H1 (cell line): ENCODE results near the gene MRM2. TPM values are rescaled to one million over a fixed set of nuclear protein-coding genes. Genes with fewer than 3 reads are reported as not detected.

Source experiments
- CTCF ChIA-PET: fragments of 300-600 bp; sonication (Branson Sonifier 250); formaldehyde crosslinking; loops from one replicate; lab custom pipeline; 2021; ENCODE audit not compliant: partially characterized antibody; lab: Charles Lee
- POLR2A ChIA-PET: fragments of 300-600 bp; sonication (Branson Sonifier 250); formaldehyde crosslinking; loops from one replicate; lab custom pipeline; 2021; ENCODE audit warnings: inconsistent platforms; ENCODE audit not compliant: partially characterized antibody; lab: Charles Lee
- DNase-seq, 2 experiments: peaks; one replicate each; pipeline versions ENCODE4 v3.0.0 to v3.0.0-alpha.2; 2010 to 2022; ENCODE audit warnings: low spot score in 2 of 2, low read depth in 1 of 2, mixed read lengths in 1 of 2
- FAIRE-seq: peaks from 2 replicates; lab custom pipeline; 2011; peaks lifted over from hg19 to GRCh38; lab: Jason Lieb, UNC
- H2AFZ ChIP-seq: 2 replicates; pipeline ENCODE4 v1.8.1; 2012; ENCODE audit warnings: low read length, inconsistent platforms
- H2AK5ac ChIP-seq: 2 replicates; pipeline ENCODE4 v1.6.1; 2013; ENCODE audit warnings: low read depth, low read length
- H2BK120ac ChIP-seq: replicated peaks from 2 replicates; pipeline ENCODE3; 2013; ENCODE audit warnings: low read depth, low read length, inconsistent platforms
- H2BK12ac ChIP-seq: 2 replicates; pipeline ENCODE4 v1.6.1; 2013; ENCODE audit warnings: low read depth, low read length
- H2BK15ac ChIP-seq: 2 replicates; pipeline ENCODE4 v1.6.1; 2013; ENCODE audit warnings: low read length
- H2BK20ac ChIP-seq: 2 replicates; pipeline ENCODE4 v1.6.1; 2013; ENCODE audit warnings: low read length
- H2BK5ac ChIP-seq: 2 replicates; pipeline ENCODE4 v1.6.1; 2013; ENCODE audit warnings: low read depth, low read length
- H3K14ac ChIP-seq: 2 replicates; pipeline ENCODE4 v1.6.1; 2013; ENCODE audit warnings: inconsistent platforms; ENCODE audit not compliant: insufficient read length
- H3K18ac ChIP-seq: 2 replicates; pipeline ENCODE4 v1.6.1; 2013; ENCODE audit warnings: low read length; ENCODE audit errors: extremely low read depth
- H3K23ac ChIP-seq: 2 replicates; pipeline ENCODE4 v1.6.1; 2013; ENCODE audit warnings: inconsistent platforms; ENCODE audit not compliant: insufficient read length
- H3K23me2 ChIP-seq: 2 replicates; pipeline ENCODE4 v1.6.1; 2013; ENCODE audit warnings: low read depth, low read length
- H3K27ac ChIP-seq: 2 replicates; pipeline ENCODE4 v1.6.1; 2011; ENCODE audit warnings: low read depth, low read length, inconsistent platforms
- H3K27me3 ChIP-seq, 4 experiments: replicated peaks in 1 of 4; 1 replicate in 1 of 4; 2 replicates in 3 of 4; pipeline versions ENCODE4 v1.6.1 to v1.8.1; 2011 to 2013; ENCODE audit warnings: low read length in 3 of 4, mild to moderate bottlenecking in 3 of 4, inconsistent platforms in 2 of 4, mixed read lengths in 2 of 4, moderate library complexity in 1 of 4; ENCODE audit not compliant: control insufficient read depth in 3 of 4, insufficient read depth in 3 of 4; ENCODE audit errors: extremely low read depth in 1 of 4
- H3K36me3 ChIP-seq, 4 experiments: 2 replicates each; pipeline versions ENCODE4 v1.6.1 to v1.8.1; 2011 to 2013; ENCODE audit warnings: mild to moderate bottlenecking in 4 of 4, low read length in 3 of 4, moderate library complexity in 2 of 4, control low read depth in 1 of 4, inconsistent platforms in 1 of 4; ENCODE audit not compliant: insufficient read depth in 4 of 4, control insufficient read depth in 2 of 4
- H3K4ac ChIP-seq: replicated peaks from 2 replicates; pipeline ENCODE3; 2013; ENCODE audit warnings: low read length, low read depth, mixed read lengths, inconsistent platforms; ENCODE audit not compliant: insufficient read length
- H3K4me1 ChIP-seq, 4 experiments: replicated peaks in 1 of 4; 1 replicate in 1 of 4; 2 replicates in 3 of 4; pipeline versions ENCODE4 v1.6.1 to v1.8.1; 2011 to 2013; ENCODE audit warnings: low read length in 3 of 4, inconsistent platforms in 2 of 4, mixed read lengths in 1 of 4; ENCODE audit not compliant: insufficient read depth in 4 of 4, control insufficient read depth in 3 of 4
- H3K4me2 ChIP-seq, 2 experiments: 2 replicates each; pipeline versions ENCODE4 v1.6.1 to v1.8.1; 2011 to 2013; ENCODE audit warnings: low read depth in 2 of 2, low read length in 2 of 2, control low read depth in 1 of 2, inconsistent platforms in 1 of 2, mild to moderate bottlenecking in 1 of 2; ENCODE audit not compliant: insufficient read depth in 1 of 2
- H3K4me3 ChIP-seq, 4 experiments: fragments of 200-600, 300-600 bp in 1 of 4; sonication (generic), shearing (Covaris generic), sonication (Bioruptor Twin) in 1 of 4; 2 replicates each; pipeline versions ENCODE4 v1.5.1 to v1.8.1; 2011 to 2016; ENCODE audit warnings: low read length in 4 of 4, low read depth in 3 of 4, control low read depth in 2 of 4, inconsistent platforms in 2 of 4, mild to moderate bottlenecking in 2 of 4, mixed read lengths in 1 of 4, moderate library complexity in 1 of 4; ENCODE audit not compliant: insufficient read depth in 2 of 4; ENCODE audit errors: extremely low read depth in 1 of 4
- H3K56ac ChIP-seq: replicated peaks from 2 replicates; pipeline ENCODE3; 2013; ENCODE audit warnings: low read depth, mild to moderate bottlenecking, mixed read lengths, low read length, inconsistent platforms; ENCODE audit not compliant: insufficient read length
- H3K79me1 ChIP-seq: 2 replicates; pipeline ENCODE4 v1.6.1; 2013; ENCODE audit warnings: low read depth, low read length, control low read depth
- H3K79me2 ChIP-seq, 2 experiments: 2 replicates each; pipeline versions ENCODE4 v1.6.1 to v1.8.1; 2012 to 2013; ENCODE audit warnings: low read length in 2 of 2, mild to moderate bottlenecking in 2 of 2, inconsistent platforms in 1 of 2; ENCODE audit not compliant: insufficient read depth in 2 of 2, control insufficient read depth in 1 of 2
- H3K9ac ChIP-seq, 4 experiments: replicated peaks in 1 of 4; 1 replicate in 1 of 4; 2 replicates in 3 of 4; pipeline versions ENCODE4 v1.6.1 to v1.8.1; 2011 to 2013; ENCODE audit warnings: low read depth in 3 of 4, low read length in 3 of 4, control low read depth in 2 of 4, mild to moderate bottlenecking in 2 of 4, moderate library complexity in 2 of 4, inconsistent platforms in 1 of 4; ENCODE audit errors: extremely low read depth in 1 of 4
- H3K9me3 ChIP-seq, 2 experiments: 2 replicates each; pipeline versions ENCODE4 v1.6.1 to v1.8.1; 2012 to 2013; ENCODE audit warnings: mild to moderate bottlenecking in 2 of 2, moderate library complexity in 2 of 2, control low read depth in 1 of 2, inconsistent platforms in 1 of 2, low read depth in 1 of 2, low read length in 1 of 2, mixed read lengths in 1 of 2; ENCODE audit not compliant: insufficient read depth in 2 of 2
- H4K20me1 ChIP-seq, 2 experiments: replicated peaks in 1 of 2; 2 replicates each; pipeline versions ENCODE3 to v1.8.1; 2011 to 2013; ENCODE audit warnings: inconsistent platforms in 2 of 2, low read length in 2 of 2, mild to moderate bottlenecking in 1 of 2; ENCODE audit not compliant: insufficient read depth in 2 of 2, control insufficient read depth in 1 of 2
- H4K5ac ChIP-seq: 2 replicates; pipeline ENCODE4 v1.6.1; 2013; ENCODE audit warnings: low read length, low read depth, mixed read lengths, inconsistent platforms; ENCODE audit not compliant: insufficient read length
- H4K8ac ChIP-seq: 2 replicates; pipeline ENCODE4 v1.8.0; 2013; ENCODE audit warnings: mild to moderate bottlenecking, moderate library complexity, low read length, inconsistent platforms; ENCODE audit not compliant: insufficient read depth; ENCODE audit errors: extremely low read depth
- H4K91ac ChIP-seq: replicated peaks from 2 replicates; pipeline ENCODE3; 2013; ENCODE audit warnings: low read length, mixed read lengths, inconsistent platforms; ENCODE audit not compliant: insufficient read length
- CBX5 ChIP-seq: fragments of 300-800, 300-1000 bp; sonication (generic); IDR thresholded peaks from 2 replicates; pipeline ENCODE4 v1.7.1; 2016; ENCODE audit warnings: antibody characterized with exemption, low read length, low read depth
- E2F6 ChIP-seq: IDR thresholded peaks from 2 replicates; pipeline ENCODE4 v1.6.1; 2012; ENCODE audit warnings: inconsistent platforms
- KDM1A ChIP-seq: fragments of 200-600, 300-600 bp; sonication (generic); IDR thresholded peaks from 2 replicates; pipeline ENCODE4 v1.7.1; 2016; ENCODE audit warnings: mild to moderate bottlenecking, low read length, borderline replicate concordance
- MAX ChIP-seq: IDR thresholded peaks from 2 replicates; pipeline ENCODE4 v1.6.1; 2012; ENCODE audit warnings: inconsistent platforms
- NRF1 ChIP-seq: IDR thresholded peaks from 2 replicates; pipeline ENCODE4 v1.6.1; 2011; ENCODE audit warnings: mild to moderate bottlenecking, low read depth, low read length, improper control_type of control experiment
- RAD21 ChIP-seq, 2 experiments: IDR thresholded peaks in 1 of 2; conservative IDR thresholded peaks in 1 of 2; 2 replicates each; pipeline ENCODE4 v1.6.1; 2011; ENCODE audit warnings: low read depth in 2 of 2, low read length in 2 of 2, improper control_type of control experiment in 1 of 2, inconsistent platforms in 1 of 2, mild to moderate bottlenecking in 1 of 2, moderate library complexity in 1 of 2
- RBBP5 ChIP-seq: IDR thresholded peaks from 2 replicates; pipeline ENCODE4 v1.7.1; 2012; ENCODE audit warnings: low read depth, mild to moderate bottlenecking, inconsistent platforms, low read length, moderate library complexity, borderline replicate concordance
- RXRA ChIP-seq: IDR thresholded peaks from 2 replicates; pipeline ENCODE4 v1.6.1; 2011; ENCODE audit warnings: low read depth, mild to moderate bottlenecking, low read length, moderate library complexity; ENCODE audit not compliant: insufficient read depth
- TBP ChIP-seq: IDR thresholded peaks from 2 replicates; pipeline ENCODE4 v1.6.1; 2011; ENCODE audit warnings: low read depth, low read length, improper control_type of control experiment
- TCF12 ChIP-seq: IDR thresholded peaks from 2 replicates; pipeline ENCODE4 v1.6.1; 2011; ENCODE audit warnings: low read depth, mild to moderate bottlenecking, low read length
- YY1 ChIP-seq: IDR thresholded peaks from 2 replicates; pipeline ENCODE4 v1.6.1; 2011; ENCODE audit warnings: low read depth, mild to moderate bottlenecking, low read length
- whole genome bisulfite sequencing, 2 experiments: shearing (Covaris generic) in 1 of 2; methylation state at CpG; one replicate each; pipeline versions ENCODE4 v1.1.6 to v1.1.7; 2013 to 2015; ENCODE audit warnings: low lambda C conversion rate in 2 of 2, mixed read lengths in 2 of 2, inconsistent platforms in 1 of 2, low coverage in 1 of 2, missing lambda C conversion rate in 1 of 2; ENCODE audit not compliant: insufficient replicate concordance in 2 of 2, insufficient coverage in 1 of 2, insufficient read length in 1 of 2; ENCODE audit errors: extremely low coverage in 1 of 2, missing lambda C conversion rate in 1 of 2; 5-methylcytosine and 5-hydroxymethylcytosine counted together
- polyA plus RNA-seq, 7 experiments: library from polyadenylated mRNA; depleted of rRNA in 3 of 7; stranded (reverse) in 5 of 7; unstranded in 2 of 7; fragments of >200 nt in 5 of 7; fragments of 200-250 nt in 2 of 7; gene quantifications; 1 replicate in 5 of 7; 2 replicates in 1 of 7; 4 replicates in 1 of 7; pipeline versions ENCODE4 v1.2.1 to v1.2.3, GENCODE V29; 2011 to 2013; ENCODE audit warnings: missing spikeins in 2 of 7, mixed read lengths in 2 of 7
- total RNA-seq: library from RNA; stranded (reverse); fragmentation: NEBNext Ultra II Directional; extraction: Animal tissue kit (Norgen Biotek cat#: 25700); gene quantifications from 2 replicates; pipeline ENCODE4 v1.2.1, GENCODE V29; 2021

MRM2 gene
- total and polyA plus RNA-seq, 2 of the 8 experiments (the other 6 are each of a cell fraction or from before 2014, with no cell fraction given), result 17.2 to 38.6 TPM

GRCh38 chr7:2219606-2220005, 22.4 kb downstream of the MRM2 start:
- FAIRE-seq (no peak), DNase-seq (no peak)
- Histone ChIP-seq H2AFZ (no peak overlapping the region), H3K14ac (no peak overlapping the region), H4K5ac (no peak overlapping the region), H3K4me1 (no peaks in the 10 kb centered on the region), H2BK15ac (no peak overlapping the region), H3K4me3 (no peak overlapping the region), H3K79me2 (peaks cover 0 to 10% of the 10 kb centered on the region in 2 experiments; a peak in 3 of 4 replicates), H3K9me3 (no peaks in the 10 kb centered on the region), H2BK12ac (no peak overlapping the region), H3K4ac (no peak overlapping the region), H2BK5ac (no peak overlapping the region), H3K4me2 (no peak overlapping the region), H3K27me3 (no peaks in the 10 kb centered on the region), H3K18ac (no peak overlapping the region), H4K20me1 (peaks cover 5 to 24% of the 10 kb centered on the region in 2 experiments), H2AK5ac (no peak overlapping the region), H4K8ac (no peak overlapping the region), H3K9ac (no peak overlapping the region; a peak in 1 of 7 replicates), H4K91ac (no peak overlapping the region), H3K23me2 (no peaks in the 10 kb centered on the region), H2BK120ac (no peak overlapping the region), H3K23ac (no peak overlapping the region), H3K36me3 (peaks cover 19 to 50% (median 38%) of the 10 kb centered on the region in 4 experiments; a peak in 7 of 8 replicates), H3K56ac (no peak overlapping the region), H3K27ac (no peak overlapping the region), H2BK20ac (no peak overlapping the region), H3K79me1 (peaks cover 14% of the 10 kb centered on the region)
- CTCF ChIA-PET, result no interaction called here
- WGBS, 2 experiments, result 88% methylated on average over 7 of the region's 8 CpGs; no CpG with 5 or more reads in 1 of the 2 experiments
- POLR2A ChIA-PET, result no interaction called here
- TF ChIP-seq KDM1A (no peak), TBP (no peak), MAX (no peak), E2F6 (no peak), CBX5 (no peak), RXRA (no peak), RBBP5 (no peak), NRF1 (no peak), RAD21 (IDR thresholded peaks at IDR 0.05 in 1 of 2, conservative IDR thresholded peaks at IDR 0.05 in 1 of 2; ENCODE audit: low read depth in 2 of 2, low read length in 2 of 2) (no peak), TCF12 (no peak), YY1 (no peak)
